Raji (cell line): ENCODE measurements around the gene SSTR5.

Experiments used
- POLR2A ChIP-seq: IDR thresholded peaks from 2 replicates; pipeline ENCODE4 v1.6.1; 2011; ENCODE audit warnings: low read depth, low read length, control low read depth; ENCODE audit not compliant: insufficient read depth

SSTR5 gene

GRCh38 chr16:1088295-1089170, 16.0 kb downstream of the SSTR5 start:
- no peak for TF ChIP-seq POLR2A

GRCh38 chr16:1089439-1089821, 16.9 kb downstream of the SSTR5 start:
- no peak for TF ChIP-seq POLR2A

- TF ChIP-seq POLR2A = no peak
Measured at GRCh38 chr16:1089822-1090619, 17.5 kb downstream of the SSTR5 start.

GRCh38 chr16:1090620-1091587, 18.4 kb downstream of the SSTR5 start:
- TF ChIP-seq POLR2A = no peak

- no peak for TF ChIP-seq POLR2A
Measured at GRCh38 chr16:1091992-1092552, 19.5 kb downstream of the SSTR5 start.

GRCh38 chr16:1093284-1094123, 21.0 kb downstream of the SSTR5 start:
- TF ChIP-seq POLR2A = no peak

DNA sequence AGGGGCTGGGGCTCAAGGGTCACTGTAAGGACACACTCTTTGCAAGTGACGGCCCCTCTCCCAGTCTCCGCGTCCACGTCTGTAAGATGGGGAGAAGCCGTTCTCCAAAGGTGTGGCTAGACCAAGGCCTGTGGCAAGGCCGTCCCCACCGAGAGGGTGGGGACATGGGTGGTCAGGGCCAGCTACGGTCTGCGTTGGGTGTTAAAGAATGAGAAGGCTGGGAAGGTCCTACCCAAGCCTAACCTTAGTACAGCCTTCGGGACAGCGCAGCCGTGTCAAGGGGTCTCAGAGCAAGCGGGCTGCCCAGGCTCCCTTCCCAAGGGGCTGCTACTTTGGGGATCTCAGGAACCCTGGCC, 21.6 kb downstream of the SSTR5 start:
- no peak for TF ChIP-seq POLR2A

DNA sequence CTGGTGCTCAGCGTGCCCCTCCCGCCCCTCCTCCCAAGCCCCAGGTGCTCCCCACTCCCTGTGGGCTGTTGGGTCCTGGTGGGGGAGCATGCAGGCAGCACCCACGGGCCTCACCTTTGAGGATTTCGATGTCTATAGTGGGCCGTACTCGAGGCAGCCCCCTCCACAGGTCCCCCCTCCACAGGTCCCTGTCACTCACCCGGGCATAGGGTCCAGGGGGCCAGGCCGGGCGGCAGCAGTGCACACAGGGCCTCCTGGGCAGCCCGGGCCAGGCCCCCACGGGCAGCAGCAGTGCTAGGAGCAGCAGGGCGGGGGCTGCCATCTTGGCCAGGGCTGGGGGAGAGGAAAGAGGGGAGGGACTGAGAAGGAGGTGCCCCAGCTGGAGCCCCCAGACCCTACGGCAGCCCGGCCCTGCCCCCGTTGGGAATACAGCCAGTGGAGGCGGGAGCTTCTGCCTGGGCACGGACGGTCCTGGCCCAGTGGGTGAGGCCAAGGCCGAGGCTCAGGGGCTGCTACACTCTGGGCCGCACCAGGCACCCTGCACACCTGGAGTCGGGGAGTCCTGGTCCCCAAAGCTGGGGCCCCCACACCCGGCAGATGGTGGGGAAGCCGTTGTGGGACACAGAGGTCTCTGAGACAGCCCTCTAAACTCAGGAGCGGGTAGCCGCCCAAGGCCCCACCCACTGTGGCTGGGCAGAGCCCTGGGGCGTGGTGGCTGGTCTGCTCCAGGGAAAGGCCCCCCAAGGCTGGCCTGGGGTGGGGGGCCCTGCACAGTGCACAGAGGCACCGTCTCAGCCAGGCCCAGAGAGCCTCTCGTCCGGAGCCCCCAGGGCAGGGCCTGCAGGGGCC, 22.3 kb downstream of the SSTR5 start:
- no peak for TF ChIP-seq POLR2A

- TF ChIP-seq POLR2A = no peak
Measured at GRCh38 chr16:1095450-1096168, 23.1 kb downstream of the SSTR5 start.

- no peak for TF ChIP-seq POLR2A
Measured at GRCh38 chr16:1096169-1097082, 23.9 kb downstream of the SSTR5 start, which contains the start of gene C1QTNF8. TSS of gene C1QTNF8 (minus strand) at chr16:1096244. CDS start at chr16:1094922, 1,322 bp downstream.

DNA sequence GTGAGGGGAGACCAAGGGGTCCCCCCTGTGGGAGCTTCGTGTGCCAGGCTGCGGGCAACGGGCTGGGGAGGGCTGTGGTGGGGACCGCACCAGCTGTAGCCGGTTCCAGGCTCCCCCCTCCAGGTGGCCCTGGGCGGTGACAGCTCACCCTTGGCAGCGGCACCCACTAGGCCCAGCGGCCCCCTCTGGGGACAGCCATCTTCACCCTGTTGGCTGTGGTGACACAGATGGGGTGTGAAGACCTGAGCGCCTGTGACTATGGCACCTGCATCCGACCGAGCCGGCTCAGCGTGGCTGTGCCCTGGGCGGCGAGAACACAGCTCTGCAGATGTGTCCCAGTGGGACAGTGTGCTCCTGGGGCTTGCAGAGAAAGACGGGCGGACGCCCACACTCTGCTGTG, 24.6 kb downstream of the SSTR5 start:
- TF ChIP-seq POLR2A = no peak
